GM18507 (cell line): Measurements from ENCODE around the gene LIN52.
A peak's percentile ranks its signal among the peaks of the same experiment; 100 is the strongest.

Source experiments
- DNase-seq: peaks from one replicate; pipeline ENCODE4 v3.0.0; 2011; ENCODE audit warnings: low read depth; ENCODE audit not compliant: insufficient read length; ENCODE audit errors: extremely low spot score
- FAIRE-seq: peaks from 2 replicates; lab custom pipeline; 2011; peaks lifted over from hg19 to GRCh38; lab: Jason Lieb, UNC

LIN52 gene

DNA sequence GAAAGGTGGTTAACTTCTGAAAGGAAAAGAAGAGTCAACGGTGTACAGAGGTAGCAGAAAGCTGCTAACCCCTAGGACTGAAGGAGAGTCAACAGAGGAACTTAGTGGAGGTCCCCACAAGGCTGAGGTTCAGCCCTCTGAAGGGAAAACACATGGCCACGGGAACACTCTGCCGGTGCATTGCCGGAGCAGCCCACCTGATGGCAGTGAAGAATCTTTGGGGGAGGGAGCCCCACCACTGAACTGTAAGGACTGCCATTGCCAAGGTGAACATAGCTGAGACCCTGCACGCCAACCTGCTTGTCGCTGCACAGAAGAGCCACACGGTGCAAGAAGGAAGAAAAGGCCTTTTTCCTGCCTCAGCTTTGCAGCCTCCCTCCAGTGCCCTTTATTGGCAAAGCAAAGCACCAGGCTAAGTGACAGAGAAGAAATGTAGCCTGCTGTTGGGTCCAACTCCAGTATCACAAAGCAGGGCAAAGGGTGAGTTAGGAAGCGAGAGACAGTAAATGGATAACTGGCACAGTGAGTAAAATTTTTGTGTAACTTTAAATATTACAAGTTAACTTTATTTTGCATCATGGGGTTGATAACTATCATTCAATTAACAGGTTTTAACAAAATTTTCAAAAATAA, 76.9 kb downstream of the LIN52 start:
- FAIRE-seq (no peak), DNase-seq (no peak)

DNA sequence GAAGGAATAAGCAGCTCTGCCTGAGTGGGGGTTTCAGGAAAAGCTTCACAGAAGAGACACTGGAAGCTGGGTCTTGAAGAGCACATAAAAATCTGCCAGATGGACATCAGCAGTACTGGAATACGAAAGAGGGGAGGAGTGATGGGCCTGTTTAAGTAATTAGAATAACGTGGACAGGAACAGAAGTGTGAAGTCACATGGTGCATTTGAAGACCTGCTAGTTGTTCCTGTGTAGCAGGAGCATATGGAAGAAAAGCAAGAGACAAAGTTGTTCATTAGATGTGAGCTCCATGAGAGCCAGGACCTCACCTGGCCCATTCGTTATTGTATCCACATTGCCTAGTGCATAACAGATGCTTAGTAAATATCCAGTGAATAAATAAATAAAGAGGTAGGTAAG, 85.2 kb downstream of the LIN52 start:
- DNase-seq = no peak
- FAIRE-seq = no peak

DNA sequence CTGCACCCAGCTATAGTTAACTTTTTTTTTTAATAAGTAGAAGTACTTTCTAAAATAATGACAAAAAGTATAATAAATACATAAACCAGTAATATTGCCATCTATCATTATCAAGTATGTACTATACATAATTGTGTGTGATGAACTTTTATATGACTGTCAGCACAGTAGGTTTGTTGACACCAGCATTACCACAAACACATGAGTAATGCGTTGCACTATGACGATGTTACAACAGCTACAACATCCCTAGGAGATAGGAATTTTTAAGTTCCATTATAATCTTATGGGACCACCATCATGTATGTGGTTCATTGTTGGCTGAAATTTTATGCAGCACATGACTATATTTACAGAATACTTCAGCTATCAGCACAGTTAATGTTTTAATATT, 91.6 kb downstream of the LIN52 start:
- no peak for FAIRE-seq
- DNase-seq = no peak

DNA sequence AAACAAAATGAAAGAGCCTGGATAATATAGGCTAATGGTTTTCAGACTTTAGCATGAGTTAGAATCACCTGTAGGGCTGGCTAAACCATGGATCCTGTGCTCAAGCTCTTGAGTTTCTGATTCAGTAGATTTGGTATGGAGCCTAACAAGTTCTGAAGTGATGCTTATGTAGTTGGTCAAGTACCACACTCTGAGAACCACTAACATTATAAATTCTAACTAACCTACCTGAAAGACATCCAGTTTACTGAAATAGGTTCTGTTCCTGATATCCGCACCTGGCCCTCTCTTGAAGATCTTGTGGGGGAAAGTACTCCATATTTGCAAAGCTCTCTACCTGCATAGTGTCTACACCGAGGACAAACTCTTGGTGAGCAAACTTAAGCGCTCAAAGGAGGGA, 95.1 kb downstream of the LIN52 start:
- DNase-seq = no peak
- FAIRE-seq = no peak

DNA sequence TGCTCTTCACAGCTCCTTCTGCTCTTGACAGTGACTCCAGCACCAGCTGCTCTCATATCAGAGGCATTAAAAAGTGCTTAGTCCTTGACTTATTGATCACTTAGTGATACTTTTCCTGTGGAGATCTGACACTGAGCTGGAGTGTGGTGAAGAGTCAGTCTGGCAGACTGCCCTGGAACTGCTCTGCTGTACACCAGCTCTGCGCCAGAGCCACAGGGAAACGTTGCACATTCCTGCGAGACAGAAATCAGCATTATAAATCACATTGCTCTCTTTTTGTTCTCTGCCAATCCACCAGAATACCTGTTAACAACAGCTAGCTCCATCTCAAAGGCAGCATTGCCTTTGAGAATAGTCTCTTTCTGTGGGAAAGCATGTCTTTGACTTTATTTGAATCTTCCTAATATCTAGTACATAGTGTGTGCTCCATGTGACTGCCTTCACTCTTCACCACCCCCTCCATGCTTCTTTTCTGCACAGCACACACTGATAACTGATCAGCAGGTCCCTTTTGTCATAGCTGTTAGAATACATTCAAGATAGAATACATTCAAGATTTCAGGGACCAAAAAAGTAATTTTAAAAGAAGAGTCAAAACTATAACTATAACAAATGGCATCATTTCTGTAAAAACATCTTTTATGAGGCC, 106.3 kb downstream of the LIN52 start:
- FAIRE-seq (no peak), DNase-seq (no peak)

DNA sequence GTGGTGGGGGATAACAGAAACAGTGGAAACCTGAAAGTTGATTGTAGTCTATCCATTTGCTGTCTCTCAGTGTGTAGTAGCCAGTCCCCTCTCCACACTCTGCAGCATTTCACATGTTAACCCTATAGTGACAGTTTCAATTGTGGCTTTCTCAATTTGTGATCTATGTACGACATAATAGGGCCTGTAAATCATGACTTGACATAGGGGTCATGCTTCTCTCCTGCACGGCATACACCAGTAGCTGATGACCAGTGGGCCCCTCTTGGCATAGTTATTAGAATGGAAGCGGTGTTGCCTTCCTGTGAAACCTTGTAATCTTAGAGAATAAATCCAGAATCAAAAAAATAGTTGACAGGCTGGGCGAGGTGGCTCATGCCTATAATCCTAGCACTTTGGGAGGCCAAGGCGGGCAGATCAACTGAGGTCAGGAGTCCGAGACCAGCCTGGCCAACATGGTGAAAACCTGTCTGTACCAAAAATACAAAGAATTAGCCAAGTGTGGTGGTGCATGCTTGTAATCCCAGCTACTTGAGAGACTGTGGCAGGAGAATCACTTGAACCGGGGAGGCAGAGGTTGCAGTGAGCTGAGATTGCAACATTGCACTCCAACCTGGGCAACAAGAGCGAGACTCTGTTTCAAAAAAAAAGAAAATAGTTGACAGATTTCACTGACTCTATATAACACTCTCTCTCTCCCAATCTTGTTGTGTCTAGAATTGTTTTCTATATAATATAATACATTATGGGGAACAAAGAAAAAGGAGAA, 109.9 kb downstream of the LIN52 start:
- DNase-seq (no peak), FAIRE-seq (no peak)

DNA sequence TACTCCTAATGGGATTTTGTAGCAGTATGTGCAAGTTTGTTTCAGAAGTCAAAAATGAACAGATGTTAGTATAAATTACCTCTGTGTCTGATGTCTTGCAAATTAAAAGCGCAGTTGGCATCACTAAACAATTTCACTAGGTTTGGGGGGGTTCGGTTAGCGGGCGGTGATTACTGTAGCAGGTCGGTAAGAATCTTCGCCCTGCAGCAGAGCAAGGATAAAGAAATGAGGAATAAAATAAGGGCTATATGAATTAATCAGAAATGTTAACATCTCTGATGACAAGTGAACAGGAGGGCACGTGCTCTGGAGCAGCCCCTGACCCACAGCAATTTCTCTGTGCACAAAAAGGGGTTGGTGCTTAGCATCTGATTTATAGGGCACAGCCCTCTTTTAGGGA, 110.9 kb downstream of the LIN52 start:
- FAIRE-seq = no peak

DNA sequence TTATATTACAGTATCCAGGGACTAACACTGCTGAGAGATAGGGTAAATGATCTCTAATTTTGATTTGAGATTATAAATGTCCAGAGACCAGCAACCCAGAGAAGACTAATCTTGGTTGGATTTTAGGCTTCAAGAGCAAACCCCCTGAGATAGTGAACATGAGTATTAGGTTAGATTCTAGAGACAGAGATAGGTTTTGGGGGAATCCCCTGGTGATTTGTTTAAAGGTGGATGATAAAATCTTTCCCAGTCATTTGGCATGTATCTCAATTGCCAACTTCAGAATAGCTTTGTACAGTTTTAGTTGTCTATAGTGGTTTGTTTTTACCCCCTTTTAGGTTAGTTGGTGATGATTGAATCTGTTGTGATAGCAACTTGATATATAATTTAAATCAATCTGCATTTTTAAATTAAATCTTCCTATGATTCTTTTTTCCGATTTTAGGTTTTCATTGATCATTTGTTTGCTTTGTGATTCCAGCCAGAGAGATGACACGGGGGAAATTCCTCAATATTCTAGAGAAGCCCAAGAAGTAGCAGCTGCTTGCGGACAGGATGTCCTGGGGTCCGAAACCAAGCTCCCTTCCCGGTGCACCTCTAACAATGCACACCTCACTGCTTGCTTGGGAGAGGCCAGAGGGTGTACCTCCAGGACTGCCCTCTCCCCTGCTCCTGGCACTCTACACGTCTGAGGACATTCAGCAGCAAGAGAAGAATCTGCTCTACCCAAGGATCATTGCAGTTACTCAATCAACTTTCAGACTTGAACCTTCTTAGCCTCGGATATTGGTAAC, 113.9 kb downstream of the LIN52 start:
- FAIRE-seq (no peak), DNase-seq (no peak)

More for the DNA sequence above, 110.9 kb downstream of the LIN52 start:
- no peak for DNase-seq

DNA sequence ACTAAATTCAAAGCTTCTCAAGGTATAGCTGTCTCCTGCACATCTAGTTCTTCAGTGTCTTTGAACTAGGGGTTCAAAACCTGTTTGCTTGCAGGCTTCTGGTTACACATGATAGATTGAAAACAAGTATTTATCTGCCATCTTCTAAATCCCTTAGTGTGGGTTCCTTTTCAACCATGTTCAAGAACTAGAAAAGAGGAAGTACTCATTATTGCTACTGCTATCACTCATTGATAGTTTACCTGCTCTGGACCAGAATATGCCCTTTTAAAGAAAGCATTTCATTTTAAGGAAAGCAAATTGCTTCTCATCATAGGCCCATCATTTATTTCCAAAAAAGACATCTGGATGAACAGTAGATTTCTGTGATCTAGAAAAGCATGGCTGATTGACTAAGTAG, 117.4 kb downstream of the LIN52 start:
- no peak for FAIRE-seq
- DNase-seq = no peak

DNA sequence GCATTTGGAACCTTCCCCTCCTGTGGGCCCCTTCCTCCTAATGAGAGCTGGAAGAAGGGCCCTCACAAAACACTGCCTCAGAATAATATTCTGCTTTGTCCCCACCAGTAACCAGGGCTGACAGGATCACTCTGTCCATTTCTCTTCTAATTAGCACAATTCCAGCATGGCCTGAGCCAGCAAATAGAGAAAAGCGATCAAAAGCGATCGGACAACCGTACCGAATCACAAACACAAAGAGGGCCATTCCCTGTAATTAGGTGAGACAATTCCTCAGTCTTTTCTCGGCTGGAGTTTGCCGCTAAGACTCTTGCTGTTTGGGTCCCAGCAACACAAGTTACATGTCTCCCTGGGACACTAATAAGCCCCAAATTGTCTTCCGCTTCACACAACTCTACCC, 118.9 kb downstream of the LIN52 start:
- FAIRE-seq (no peak), DNase-seq (no peak)

DNA sequence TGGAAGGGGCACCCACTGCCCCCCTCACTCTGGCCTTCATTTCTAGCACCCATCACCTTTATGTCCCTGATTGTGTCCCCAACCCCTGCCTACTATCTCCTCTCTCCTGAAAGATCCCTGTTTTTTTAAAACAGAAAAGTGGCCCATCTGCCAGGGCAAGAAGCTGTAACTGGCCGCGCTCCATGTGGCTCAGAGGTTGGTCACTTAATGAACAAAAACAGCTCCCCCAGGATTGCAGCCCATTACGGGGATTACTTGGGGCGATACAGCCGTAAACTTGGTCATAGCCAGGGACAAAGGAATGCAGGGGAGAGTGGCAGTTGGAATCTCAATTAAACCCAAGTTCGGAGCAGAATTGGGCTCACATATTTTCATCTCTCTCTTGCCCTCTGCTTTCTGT, 119.7 kb downstream of the LIN52 start:
- no peak for FAIRE-seq

DNA sequence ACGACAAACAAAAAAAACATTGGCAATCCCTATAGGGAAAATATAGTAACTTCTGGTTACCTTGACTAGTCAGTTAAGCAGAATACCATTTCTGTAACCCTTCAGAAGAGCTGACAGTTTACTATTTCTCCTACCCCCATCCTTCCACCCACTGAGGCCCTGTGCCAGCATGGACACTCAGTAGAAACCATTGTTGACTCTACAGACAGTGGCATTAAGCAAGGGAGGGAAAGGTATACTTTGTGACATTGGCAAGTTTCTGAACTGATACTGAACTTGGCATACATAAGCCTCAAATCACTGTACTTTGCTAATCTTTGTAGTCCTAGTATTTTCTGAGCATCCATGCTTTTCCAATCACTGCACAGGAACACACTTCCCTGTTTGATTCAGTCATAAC, 121.1 kb downstream of the LIN52 start:
- no peak for FAIRE-seq
- no peak for DNase-seq

More for the DNA sequence above, 119.7 kb downstream of the LIN52 start:
- no peak for DNase-seq

DNA sequence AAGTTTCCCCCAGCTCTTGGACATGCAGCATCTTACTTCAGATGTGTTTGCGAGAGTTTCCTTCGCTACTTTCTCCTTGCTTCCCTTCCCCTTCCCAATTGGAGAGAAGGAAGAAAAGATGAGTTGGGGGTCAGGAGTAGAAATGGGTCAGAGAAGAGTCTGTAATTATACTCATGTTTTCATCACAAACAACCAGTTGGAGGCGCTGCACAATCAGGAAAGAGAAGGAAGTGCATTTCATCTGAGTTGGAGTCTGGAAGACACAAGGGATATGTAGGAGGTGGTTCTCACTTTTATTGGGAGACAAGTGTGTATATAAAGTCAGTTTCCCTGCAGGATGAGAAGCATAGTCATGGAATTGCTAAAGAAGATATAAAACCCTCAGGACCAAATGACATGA, 123.2 kb downstream of the LIN52 start:
- DNase-seq = no peak
- FAIRE-seq = no peak

DNA sequence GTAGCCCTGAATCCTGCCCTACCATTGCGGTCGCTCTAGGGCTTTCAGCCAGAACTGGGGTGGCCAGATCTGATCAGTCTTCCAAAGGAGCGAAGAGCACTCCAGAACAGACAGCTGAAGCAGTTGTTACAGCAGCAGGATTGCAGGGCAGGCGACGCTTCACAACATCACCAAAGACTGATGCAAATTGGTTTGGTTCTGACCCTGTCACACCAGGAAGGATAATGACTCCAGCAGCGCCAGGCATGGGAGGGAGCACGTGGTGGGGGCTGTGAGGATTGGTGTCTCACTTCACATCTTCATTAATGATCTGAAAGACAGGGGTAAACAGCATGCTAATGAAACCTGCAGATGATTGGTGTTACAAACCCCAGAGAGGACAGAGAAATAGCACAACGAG, 123.9 kb downstream of the LIN52 start:
- DNase-seq (no peak), FAIRE-seq (no peak)

DNA sequence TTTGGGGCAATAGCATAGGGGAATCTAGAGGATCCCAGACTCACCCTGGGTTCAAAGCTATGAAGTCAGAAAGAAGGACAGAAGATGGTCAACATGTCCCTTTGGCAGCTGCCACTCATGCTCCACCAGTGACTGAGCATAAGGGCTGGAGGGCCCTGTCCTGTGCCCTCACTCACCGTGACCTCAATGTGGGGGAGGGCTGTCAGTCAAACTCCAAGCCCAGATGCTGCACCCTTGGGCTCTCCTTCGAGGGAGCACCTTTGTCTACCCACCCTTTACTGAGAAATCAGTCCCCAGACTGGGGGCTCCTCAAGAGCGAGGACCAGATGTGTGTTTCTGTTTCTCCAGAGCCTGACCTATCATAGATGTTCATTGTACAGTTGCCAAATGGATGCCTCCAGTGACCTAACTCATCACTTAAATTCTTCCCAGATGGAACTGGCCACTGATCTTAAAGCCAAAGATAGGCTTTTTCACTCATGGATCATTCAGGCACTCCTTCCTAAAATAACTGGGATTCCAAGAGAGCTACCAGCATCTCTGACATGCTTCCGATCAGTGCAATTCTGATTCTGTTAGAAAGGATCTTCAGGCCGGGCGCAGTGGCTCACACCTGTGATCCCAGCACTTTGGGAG, 127.3 kb downstream of the LIN52 start:
- DNase-seq = no peak
- FAIRE-seq = no peak

DNA sequence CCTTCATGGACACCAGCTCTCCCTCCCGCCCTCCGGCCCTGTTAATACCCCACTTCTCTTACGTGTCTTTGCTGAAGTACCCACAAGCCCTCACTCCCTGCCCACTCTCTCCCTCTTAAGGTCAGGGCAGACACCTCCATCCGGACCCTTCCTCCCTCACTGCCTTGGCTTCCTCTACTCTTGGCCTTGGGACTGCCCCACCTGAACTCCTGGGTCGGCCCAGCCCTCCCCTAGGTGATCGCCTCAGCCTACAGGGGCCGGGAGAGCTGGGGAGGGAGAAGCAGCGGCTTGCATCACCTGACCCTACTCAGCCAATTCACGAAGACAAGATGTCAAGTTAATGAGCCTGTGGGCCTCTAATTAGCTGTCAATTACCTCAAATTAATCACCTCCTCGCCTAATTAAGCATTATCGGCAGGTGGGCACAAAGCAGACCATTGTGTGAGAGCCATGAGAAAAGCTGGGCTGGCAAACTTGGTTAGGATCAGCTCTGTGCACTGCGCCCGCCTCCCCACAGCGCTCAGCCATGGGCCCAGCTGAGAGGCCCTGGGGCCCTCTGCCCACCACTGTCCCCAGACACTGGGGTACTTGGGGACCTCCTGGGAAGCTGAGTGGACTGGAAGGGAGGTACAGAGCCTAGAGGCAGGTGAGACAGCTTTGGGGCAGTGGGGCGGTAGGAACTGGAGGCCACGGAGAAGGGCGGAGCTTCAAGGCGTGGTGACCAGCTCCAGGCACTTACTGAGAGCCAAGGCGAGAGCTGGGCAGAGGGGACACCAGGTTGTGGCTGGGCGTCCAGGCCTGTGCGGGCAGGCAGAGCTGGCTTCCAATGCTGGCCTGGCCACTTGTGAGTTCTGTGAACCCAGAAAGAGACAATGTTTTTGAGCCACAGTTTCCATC, 129.4 kb downstream of the LIN52 start:
- DNase-seq (no peak), FAIRE-seq (no peak)

DNA sequence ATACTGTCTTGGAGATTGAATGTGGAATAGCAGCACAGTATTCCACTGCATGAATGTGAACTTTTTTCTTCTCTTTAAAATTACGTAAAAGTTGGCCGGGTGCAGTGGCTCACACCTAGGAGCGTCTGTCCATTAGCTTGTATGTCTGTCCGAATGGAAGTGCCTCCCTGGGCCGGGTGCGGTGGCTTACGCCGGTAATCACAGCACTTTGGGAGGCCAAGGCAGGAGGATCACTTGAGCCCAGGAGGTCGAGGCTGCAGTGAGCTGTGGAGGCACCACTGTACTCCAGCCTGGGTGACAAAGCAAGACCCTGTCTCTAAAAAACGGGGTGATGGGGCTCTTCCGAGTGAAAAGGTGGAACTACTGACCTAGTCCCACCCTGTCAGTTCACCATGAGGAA, 131.9 kb downstream of the LIN52 start:
- no peak for DNase-seq
- no peak for FAIRE-seq

DNA sequence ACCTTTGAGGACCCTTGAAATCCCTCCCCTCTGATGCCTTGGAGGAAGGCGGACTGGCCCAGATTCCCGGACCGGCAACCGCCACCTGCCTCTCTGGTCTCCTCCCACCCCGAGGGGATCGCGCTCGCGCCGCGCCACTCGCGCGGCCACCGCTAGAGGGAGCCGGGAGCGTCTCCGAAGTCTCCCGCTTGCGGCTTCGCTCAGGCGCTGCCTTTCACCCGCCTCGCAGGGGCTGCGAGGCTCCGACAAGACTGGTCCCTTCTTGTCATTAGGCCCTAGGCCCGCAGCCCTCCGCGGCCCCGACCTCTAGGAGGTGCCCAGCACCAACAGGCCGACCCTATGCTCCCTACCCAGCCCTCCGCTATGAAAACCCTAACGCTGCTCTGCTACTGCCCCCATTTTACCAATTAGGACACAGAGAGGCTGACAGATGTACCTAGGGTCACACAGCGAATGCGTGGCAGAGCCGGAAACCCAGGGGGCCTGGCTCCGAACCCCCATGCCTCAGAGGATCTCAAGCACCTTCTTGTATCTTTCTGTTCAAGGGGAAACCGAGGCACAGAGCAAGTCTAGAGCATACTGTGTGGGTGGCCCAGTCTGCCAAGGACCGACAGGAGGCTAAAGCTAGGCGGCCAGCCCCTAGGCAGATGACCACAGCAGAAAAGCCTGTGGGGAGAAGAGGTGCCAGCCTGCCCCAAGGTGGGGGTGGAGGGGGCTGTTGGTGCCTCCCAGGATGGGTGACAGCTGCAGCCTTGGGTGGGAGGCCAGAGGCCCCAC, 133.1 kb downstream of the LIN52 start:
- peak; percentile 70 for FAIRE-seq

More for the DNA sequence above, 133.1 kb downstream of the LIN52 start:
- DNase-seq = peak; percentile 71
